GM19239 (cell line): ENCODE results near the gene PLA2R1.

Experiments used
- DNase-seq: peaks from one replicate; pipeline ENCODE4 v3.0.0; 2011; ENCODE audit warnings: low spot score; ENCODE audit not compliant: insufficient read length
- FAIRE-seq: peaks from 2 replicates; lab custom pipeline; 2011; peaks lifted over from hg19 to GRCh38; lab: Jason Lieb, UNC

The PLA2R1 gene

GRCh38 chr2:160035125-160035524 lies 27.3 kb downstream of the PLA2R1 start:
- FAIRE-seq (no peak), DNase-seq (no peak)

- FAIRE-seq (no peak), DNase-seq (no peak)
These were observed 28.0 kb downstream of the PLA2R1 start for GRCh38 chr2:160034396-160034795.

- DNase-seq: no peak
- no peak for FAIRE-seq
These were observed 28.6 kb downstream of the PLA2R1 start for GRCh38 chr2:160033732-160034392.

GRCh38 chr2:160029270-160029628 lies 33.2 kb downstream of the PLA2R1 start:
- DNase-seq: no peak
- FAIRE-seq: no peak

- no peak for FAIRE-seq
- no peak for DNase-seq
These were observed 33.8 kb downstream of the PLA2R1 start for GRCh38 chr2:160028431-160029269.

GRCh38 chr2:160022162-160022561 lies 40.3 kb downstream of the PLA2R1 start:
- DNase-seq (no peak), FAIRE-seq (peak; percentile 33)

GRCh38 chr2:160019374-160020090 lies 42.9 kb downstream of the PLA2R1 start:
- no peak for DNase-seq
- FAIRE-seq: no peak

- no peak for FAIRE-seq
These were observed 46.7 kb downstream of the PLA2R1 start for GRCh38 chr2:160015746-160016145.

GRCh38 chr2:160014227-160014626 lies 48.2 kb downstream of the PLA2R1 start:
- DNase-seq: no peak
- FAIRE-seq: no peak

More at GRCh38 chr2:160015746-160016145, 46.7 kb downstream of the PLA2R1 start:
- DNase-seq: no peak

- DNase-seq (no peak), FAIRE-seq (peak; percentile 18)
These were observed 51.9 kb downstream of the PLA2R1 start for GRCh38 chr2:160010361-160011145.

GRCh38 chr2:160007111-160007510 lies 55.3 kb downstream of the PLA2R1 start:
- DNase-seq (no peak), FAIRE-seq (no peak)

GRCh38 chr2:160006475-160006874 lies 55.9 kb downstream of the PLA2R1 start:
- no peak for DNase-seq
- no peak for FAIRE-seq

GRCh38 chr2:160005908-160006307 lies 56.5 kb downstream of the PLA2R1 start:
- FAIRE-seq: no peak
- no peak for DNase-seq

- DNase-seq: no peak
- no peak for FAIRE-seq
These were observed 56.9 kb downstream of the PLA2R1 start for GRCh38 chr2:160005476-160005875.

GRCh38 chr2:159998961-159999360 lies 63.5 kb downstream of the PLA2R1 start:
- DNase-seq (no peak), FAIRE-seq (no peak)

GRCh38 chr2:159998243-159998642 lies 64.2 kb downstream of the PLA2R1 start:
- FAIRE-seq: no peak
- DNase-seq: no peak

GRCh38 chr2:159996792-159997546 lies 65.4 kb downstream of the PLA2R1 start:
- no peak for DNase-seq
- no peak for FAIRE-seq

- FAIRE-seq (no peak), DNase-seq (no peak)
These were observed 67.4 kb downstream of the PLA2R1 start for GRCh38 chr2:159995038-159995437.

- DNase-seq (no peak), FAIRE-seq (no peak)
These were observed 73.2 kb downstream of the PLA2R1 start for GRCh38 chr2:159989249-159989648.
